Activated naive CD8-positive, alpha-beta T cell (primary cell): ENCODE data around the gene VAV3.

Experiments
- H3K27ac Mint-ChIP-seq: one replicate; pipeline ENCODE4 v1.8.0; 2021; ENCODE audit warnings: mixed read lengths
- H3K27me3 Mint-ChIP-seq: one replicate; pipeline ENCODE4 v1.8.0; 2021; ENCODE audit warnings: mixed read lengths
- H3K36me3 Mint-ChIP-seq: one replicate; pipeline ENCODE4 v1.8.0; 2021; ENCODE audit warnings: mixed read lengths
- H3K4me1 Mint-ChIP-seq: one replicate; pipeline ENCODE4 v1.8.0; 2021; ENCODE audit warnings: low read depth, mixed read lengths
- H3K4me3 Mint-ChIP-seq: one replicate; pipeline ENCODE4 v1.8.0; 2021; ENCODE audit warnings: mild to moderate bottlenecking, mixed read lengths
- H3K9me3 Mint-ChIP-seq: one replicate; pipeline ENCODE4 v1.8.0; 2021; ENCODE audit warnings: low read depth, mixed read lengths

The VAV3 gene

DNA sequence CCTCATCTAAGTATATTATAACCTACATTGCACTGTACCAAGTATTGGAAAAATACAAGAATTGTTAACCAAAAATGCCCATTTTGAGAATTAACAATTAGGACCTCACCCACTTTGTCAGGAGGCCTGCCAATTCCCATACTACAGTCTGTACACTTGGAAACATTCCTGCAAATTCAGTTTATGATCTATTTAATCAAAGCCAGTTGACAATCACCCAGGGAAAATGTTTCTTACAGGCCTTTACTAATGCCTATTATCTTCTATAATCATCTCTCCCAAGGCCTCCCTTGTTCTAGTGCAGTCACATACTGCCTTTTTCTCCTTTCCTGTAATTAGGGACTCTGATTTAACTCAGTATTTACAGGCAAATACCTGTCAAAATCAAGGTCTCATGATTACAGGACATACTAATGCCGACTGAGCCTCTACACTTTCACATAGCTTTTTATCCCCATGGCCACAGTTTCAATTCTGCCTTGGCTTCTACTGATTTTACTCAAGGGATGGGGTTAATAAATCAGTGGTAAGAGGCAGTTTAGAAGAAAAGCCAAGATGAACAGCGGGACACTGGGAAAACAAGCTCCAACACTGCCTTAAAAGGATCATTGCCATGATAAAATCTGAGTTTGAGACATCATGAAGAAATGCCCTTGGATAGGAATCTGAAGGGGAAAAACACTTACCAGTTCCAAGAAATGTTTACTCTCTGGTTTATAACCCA, 338.7 kb downstream of the VAV3 start:
- H3K27me3 Mint-ChIP-seq, result no peaks in the 10 kb centered on the region
- no peak overlapping the region for H3K27ac Mint-ChIP-seq
- no peaks in the 10 kb centered on the region for H3K9me3 Mint-ChIP-seq
- H3K4me1 Mint-ChIP-seq, result peaks cover 12% of the 10 kb centered on the region
- no peak overlapping the region for H3K4me3 Mint-ChIP-seq
- peaks cover 7% of the 10 kb centered on the region for H3K36me3 Mint-ChIP-seq

GRCh38 chr1:107625405-107626029, 339.5 kb downstream of the VAV3 start:
- Mint-ChIP-seq H3K4me1 (peaks cover 12% of the 10 kb centered on the region), H3K4me3 (no peak overlapping the region), H3K36me3 (peaks cover 9% of the 10 kb centered on the region), H3K9me3 (no peaks in the 10 kb centered on the region), H3K27me3 (no peaks in the 10 kb centered on the region), H3K27ac (no peak overlapping the region)

DNA sequence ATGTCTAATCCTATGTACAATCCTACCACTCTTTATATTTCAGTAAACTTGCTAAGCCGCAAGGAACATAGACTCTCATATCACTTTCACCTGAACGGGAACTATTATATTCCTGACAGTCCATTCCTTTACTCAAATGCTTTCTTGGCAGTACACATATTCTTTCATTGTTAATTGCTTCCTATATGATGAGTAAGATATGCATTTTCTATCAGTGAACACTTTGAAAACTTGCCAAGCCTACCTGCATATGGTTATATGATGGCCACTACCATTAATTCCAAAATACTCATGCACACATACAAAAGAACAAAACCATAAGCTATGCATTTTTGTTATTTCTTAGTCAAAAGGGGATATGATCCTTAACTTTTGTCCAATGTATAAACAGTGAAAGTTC, 341.5 kb downstream of the VAV3 start:
- no peak overlapping the region for H3K27ac Mint-ChIP-seq
- H3K4me1 Mint-ChIP-seq, result peaks cover 12% of the 10 kb centered on the region
- H3K36me3 Mint-ChIP-seq, result peaks cover 19% of the 10 kb centered on the region
- peaks cover 4% of the 10 kb centered on the region for H3K9me3 Mint-ChIP-seq
- no peak overlapping the region for H3K4me3 Mint-ChIP-seq
- no peaks in the 10 kb centered on the region for H3K27me3 Mint-ChIP-seq

GRCh38 chr1:107622966-107623365, 342.0 kb downstream of the VAV3 start:
- Mint-ChIP-seq H3K27ac (no peak overlapping the region), H3K9me3 (peaks cover 4% of the 10 kb centered on the region), H3K4me3 (no peak overlapping the region), H3K36me3 (peaks cover 19% of the 10 kb centered on the region), H3K4me1 (peaks cover 12% of the 10 kb centered on the region), H3K27me3 (no peaks in the 10 kb centered on the region)

GRCh38 chr1:107622535-107622934, 342.4 kb downstream of the VAV3 start:
- Mint-ChIP-seq H3K4me1 (peaks cover 12% of the 10 kb centered on the region), H3K27me3 (no peaks in the 10 kb centered on the region), H3K27ac (no peak overlapping the region), H3K4me3 (no peak overlapping the region), H3K9me3 (peaks cover 4% of the 10 kb centered on the region), H3K36me3 (peaks cover 20% of the 10 kb centered on the region)

- Mint-ChIP-seq H3K36me3 (peaks cover 31% of the 10 kb centered on the region), H3K4me3 (no peak overlapping the region), H3K27me3 (no peaks in the 10 kb centered on the region), H3K27ac (no peak overlapping the region), H3K9me3 (peaks cover 7% of the 10 kb centered on the region), H3K4me1 (peaks cover 12% of the 10 kb centered on the region)
These were observed 344.2 kb downstream of the VAV3 start for GRCh38 chr1:107620753-107621152.

DNA sequence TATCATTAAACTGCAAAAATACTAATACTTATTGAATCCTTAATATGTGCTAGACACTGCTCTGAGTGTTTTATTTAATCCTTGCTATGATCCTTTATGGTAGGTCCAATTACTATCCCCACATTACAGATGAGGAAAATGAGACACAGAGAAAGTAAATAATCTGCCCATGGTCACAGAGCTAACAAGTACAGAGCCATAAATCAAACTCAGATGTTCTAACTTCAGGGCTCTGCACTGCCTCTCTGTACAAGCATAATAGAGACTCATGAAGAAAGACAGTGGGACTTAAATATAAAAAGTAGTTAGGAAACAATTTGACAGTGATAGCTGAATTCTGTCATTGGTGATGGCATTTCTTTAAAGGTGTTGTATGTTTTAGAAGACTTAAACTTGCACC, 346.4 kb downstream of the VAV3 start:
- peaks cover 43% of the 10 kb centered on the region for H3K36me3 Mint-ChIP-seq
- no peak overlapping the region for H3K27ac Mint-ChIP-seq
- no peak overlapping the region for H3K4me3 Mint-ChIP-seq
- H3K4me1 Mint-ChIP-seq, result peaks cover 9% of the 10 kb centered on the region
- H3K9me3 Mint-ChIP-seq, result peaks cover 17% of the 10 kb centered on the region
- H3K27me3 Mint-ChIP-seq, result no peaks in the 10 kb centered on the region

DNA sequence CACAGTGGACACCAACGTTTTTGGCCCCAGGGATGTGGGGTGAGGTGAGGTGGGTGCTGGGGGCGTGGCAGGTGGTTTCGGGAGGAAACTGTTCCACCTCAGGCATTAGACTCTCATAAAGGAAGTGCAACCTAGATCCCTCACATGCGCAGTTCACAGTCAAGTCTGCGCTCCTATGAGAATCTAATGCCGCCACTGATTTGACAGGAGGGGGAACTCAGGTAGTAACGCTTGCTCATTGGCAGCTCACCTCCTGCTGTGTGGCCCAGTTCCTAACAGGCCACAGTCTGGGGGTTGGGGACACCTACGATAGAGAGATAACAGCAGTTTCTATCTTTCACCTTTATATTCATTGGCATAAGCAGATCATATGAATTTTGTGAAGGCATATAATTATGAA, 347.1 kb downstream of the VAV3 start:
- H3K9me3 Mint-ChIP-seq, result peaks cover 18% of the 10 kb centered on the region

GRCh38 chr1:107617456-107617855, 347.5 kb downstream of the VAV3 start:
- H3K27ac Mint-ChIP-seq, result no peak overlapping the region
- H3K4me1 Mint-ChIP-seq, result peaks cover under 1% of the 10 kb centered on the region
- peaks cover 22% of the 10 kb centered on the region for H3K9me3 Mint-ChIP-seq
- no peak overlapping the region for H3K4me3 Mint-ChIP-seq
- peaks cover 48% of the 10 kb centered on the region for H3K36me3 Mint-ChIP-seq
- H3K27me3 Mint-ChIP-seq, result no peaks in the 10 kb centered on the region

More for the DNA sequence above, 347.1 kb downstream of the VAV3 start:
- Mint-ChIP-seq H3K36me3 (peaks cover 46% of the 10 kb centered on the region), H3K4me3 (no peak overlapping the region), H3K4me1 (peaks cover 5% of the 10 kb centered on the region), H3K27me3 (no peaks in the 10 kb centered on the region), H3K27ac (no peak overlapping the region)

DNA sequence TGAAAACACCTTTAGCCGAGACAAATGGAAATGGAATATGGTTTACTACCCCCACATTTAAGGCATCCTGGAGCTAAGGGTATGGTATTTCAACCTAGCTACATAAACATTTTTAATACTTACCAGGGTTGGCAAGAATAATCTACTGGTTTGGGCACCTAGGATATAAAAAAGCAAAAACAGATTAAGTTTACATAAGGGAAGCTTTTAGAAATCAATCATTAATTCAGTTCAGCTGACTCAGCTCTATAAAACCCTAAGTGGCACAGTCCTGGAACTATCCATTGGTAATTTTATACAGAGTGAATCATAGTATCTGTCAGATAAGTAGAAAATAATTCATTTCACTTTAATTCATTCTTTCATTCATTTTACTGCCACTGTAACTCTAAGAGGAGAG, 355.2 kb downstream of the VAV3 start:
- no peaks in the 10 kb centered on the region for H3K4me1 Mint-ChIP-seq
- H3K9me3 Mint-ChIP-seq, result peaks cover 8% of the 10 kb centered on the region
- no peaks in the 10 kb centered on the region for H3K27me3 Mint-ChIP-seq
- H3K36me3 Mint-ChIP-seq, result peaks cover 26% of the 10 kb centered on the region
- H3K4me3 Mint-ChIP-seq, result no peak overlapping the region
- no peak overlapping the region for H3K27ac Mint-ChIP-seq

GRCh38 chr1:107604825-107605224, 360.2 kb downstream of the VAV3 start:
- H3K9me3 Mint-ChIP-seq, result no peaks in the 10 kb centered on the region
- H3K4me1 Mint-ChIP-seq, result no peaks in the 10 kb centered on the region
- H3K36me3 Mint-ChIP-seq, result peaks cover 12% of the 10 kb centered on the region
- H3K4me3 Mint-ChIP-seq, result no peak overlapping the region
- no peak overlapping the region for H3K27ac Mint-ChIP-seq
- no peaks in the 10 kb centered on the region for H3K27me3 Mint-ChIP-seq

DNA sequence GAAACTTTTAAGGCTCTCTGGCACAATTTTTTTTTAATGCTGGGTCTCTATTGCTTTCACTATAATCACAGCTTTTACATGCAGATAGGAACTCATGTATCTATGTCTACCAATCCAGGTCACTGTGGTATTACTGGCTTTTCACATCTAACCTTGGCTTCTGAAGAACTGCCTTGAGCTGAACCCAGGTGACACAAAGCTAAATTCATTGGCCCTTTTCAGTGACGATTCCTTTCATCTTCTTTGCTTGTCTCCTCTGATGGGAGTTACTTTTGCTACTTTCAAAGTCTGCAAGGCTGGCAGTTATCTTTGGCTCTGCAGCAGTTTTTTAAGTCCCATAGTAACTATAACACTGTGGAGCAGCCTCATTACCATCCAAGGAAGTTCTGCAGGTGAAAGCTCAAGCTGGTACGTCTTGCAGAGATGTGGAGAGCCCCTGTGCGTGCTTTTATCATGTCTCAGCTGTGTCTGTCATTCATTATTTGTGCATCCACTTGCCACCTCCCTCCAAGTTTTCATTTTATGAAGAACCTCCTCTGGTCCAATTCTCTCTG, 364.3 kb downstream of the VAV3 start:
- no peak overlapping the region for H3K4me3 Mint-ChIP-seq
- no peaks in the 10 kb centered on the region for H3K4me1 Mint-ChIP-seq
- peaks cover 14% of the 10 kb centered on the region for H3K36me3 Mint-ChIP-seq
- no peaks in the 10 kb centered on the region for H3K9me3 Mint-ChIP-seq
- no peaks in the 10 kb centered on the region for H3K27me3 Mint-ChIP-seq
- no peak overlapping the region for H3K27ac Mint-ChIP-seq

DNA sequence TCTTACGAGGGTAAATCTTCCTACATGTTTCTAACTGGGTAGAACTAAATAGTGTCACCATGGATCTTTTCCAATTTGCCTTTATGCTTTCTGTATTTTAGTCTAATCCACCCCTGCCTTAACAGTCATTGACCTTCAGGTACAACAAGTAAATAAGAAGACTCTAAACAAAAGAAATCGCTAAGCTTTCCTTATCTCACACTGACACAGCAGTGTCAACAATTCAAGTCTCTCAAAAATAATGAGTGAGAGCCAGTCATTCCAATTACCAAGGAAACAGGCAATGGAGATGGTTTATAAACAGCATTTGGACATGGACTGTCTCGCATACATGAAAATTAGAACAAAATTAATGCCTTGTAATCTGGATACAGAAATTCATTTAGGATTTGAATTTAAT, 365.8 kb downstream of the VAV3 start:
- no peaks in the 10 kb centered on the region for H3K4me1 Mint-ChIP-seq
- no peak overlapping the region for H3K4me3 Mint-ChIP-seq
- H3K36me3 Mint-ChIP-seq, result peaks cover 16% of the 10 kb centered on the region
- no peaks in the 10 kb centered on the region for H3K27me3 Mint-ChIP-seq
- H3K27ac Mint-ChIP-seq, result no peak overlapping the region
- no peaks in the 10 kb centered on the region for H3K9me3 Mint-ChIP-seq

DNA sequence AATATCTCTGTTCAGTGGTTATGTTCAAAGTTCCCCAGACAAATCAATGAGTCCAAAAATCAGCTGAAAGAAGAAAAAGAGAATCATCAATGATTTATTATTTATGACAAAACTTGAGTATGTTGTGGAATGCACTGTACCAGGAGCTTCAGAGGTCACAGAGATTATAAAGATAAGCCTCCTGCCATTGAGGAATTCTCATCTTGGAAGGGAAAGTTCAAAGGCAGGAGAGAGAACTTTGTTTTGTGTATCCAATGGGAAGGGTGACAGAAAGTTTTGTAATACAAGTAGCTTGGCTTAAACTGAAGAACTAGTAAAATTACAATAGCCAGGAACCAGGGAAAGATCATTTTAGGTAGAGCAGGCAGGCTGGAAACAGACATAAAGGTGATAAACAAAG, 367.7 kb downstream of the VAV3 start:
- Mint-ChIP-seq H3K27me3 (no peaks in the 10 kb centered on the region), H3K36me3 (peaks cover 11% of the 10 kb centered on the region), H3K4me3 (no peak overlapping the region), H3K27ac (no peak overlapping the region), H3K9me3 (no peaks in the 10 kb centered on the region), H3K4me1 (peaks cover 3% of the 10 kb centered on the region)

- Mint-ChIP-seq H3K4me1 (peaks cover 3% of the 10 kb centered on the region), H3K4me3 (no peak overlapping the region), H3K36me3 (peaks cover 15% of the 10 kb centered on the region), H3K27me3 (no peaks in the 10 kb centered on the region), H3K27ac (no peak overlapping the region), H3K9me3 (no peaks in the 10 kb centered on the region)
These were observed 370.4 kb downstream of the VAV3 start for GRCh38 chr1:107594536-107594935.
